Measurements from ENCODE around the gene DDX47.
A peak's percentile ranks its signal among the peaks of the same experiment; 100 is the strongest.

The DDX47 gene

DNA sequence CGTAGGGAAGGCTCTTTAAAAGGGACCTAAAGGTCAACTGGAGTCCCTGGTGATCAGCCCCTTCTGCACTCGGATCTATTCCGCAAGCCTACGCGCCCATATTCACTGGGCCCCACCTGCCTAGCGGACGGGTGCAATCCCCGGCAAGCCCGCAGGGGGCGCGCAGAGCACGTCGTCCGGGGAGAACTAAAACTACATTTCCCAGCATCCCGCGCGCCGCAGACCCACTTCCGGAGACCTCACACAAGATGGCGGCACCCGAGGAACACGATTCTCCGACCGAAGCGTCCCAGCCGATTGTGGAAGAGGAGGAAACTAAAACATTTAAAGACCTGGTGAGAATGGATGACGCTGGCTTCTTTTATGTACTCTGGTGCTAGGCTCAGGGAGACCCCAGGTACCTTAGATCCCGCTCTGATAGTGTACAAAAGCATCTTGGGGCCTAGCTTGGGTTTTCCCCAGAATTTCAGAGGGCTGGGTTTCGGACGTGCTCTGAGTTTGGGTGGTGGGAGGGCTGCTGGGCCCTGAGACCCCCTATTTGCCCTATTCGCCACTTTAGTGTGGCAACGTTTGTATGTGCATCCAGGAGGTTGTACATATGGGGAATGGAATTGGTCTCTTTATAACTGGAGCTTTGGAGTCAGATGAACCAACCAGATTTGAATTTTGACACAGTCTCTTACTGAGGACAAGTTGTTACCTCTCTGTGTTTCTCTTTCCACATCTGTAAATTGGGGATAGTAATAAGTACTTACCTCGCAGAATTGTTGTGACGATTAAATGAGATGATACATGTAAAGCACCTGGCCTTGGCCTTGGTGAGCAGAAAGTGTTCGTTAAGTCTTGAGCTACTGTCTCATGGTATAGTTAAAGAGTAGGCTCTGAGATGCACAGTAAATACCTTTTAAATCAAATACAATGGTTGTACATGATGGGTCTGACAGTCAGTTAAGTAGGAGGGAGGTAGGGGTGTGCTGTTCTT, at the start of gene DDX47:
Gene DDX47, plus strand, starts transcription at position 227 of the 982 bp plus-strand sequence. Its CDS starts 22 bp downstream, at position 249.
- DNase-seq (ENCODE audit: low read depth, low spot score) = peak; percentile 95

DNA sequence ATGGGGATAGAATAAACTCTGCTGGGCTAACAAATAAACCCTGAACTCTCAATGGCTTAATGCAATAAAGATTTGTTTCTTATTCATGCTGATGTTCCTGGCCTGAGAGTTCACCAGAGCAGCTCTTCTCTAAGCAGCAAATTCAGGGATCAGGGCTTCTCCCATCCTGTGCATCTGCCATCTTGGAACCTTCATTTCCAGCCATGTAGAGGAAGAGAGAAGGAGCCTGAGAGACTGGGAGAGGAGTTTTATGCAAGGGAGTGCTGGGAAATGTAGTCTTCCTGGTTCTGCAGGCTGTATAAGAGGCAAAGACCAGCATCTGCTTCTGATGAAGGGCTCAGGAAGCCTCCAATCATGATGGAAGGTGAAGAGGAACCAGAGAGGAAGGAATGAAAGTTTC, 48.3 kb upstream of the DDX47 start:
- no peak for DNase-seq (ENCODE audit: low read depth, low spot score)

DNA sequence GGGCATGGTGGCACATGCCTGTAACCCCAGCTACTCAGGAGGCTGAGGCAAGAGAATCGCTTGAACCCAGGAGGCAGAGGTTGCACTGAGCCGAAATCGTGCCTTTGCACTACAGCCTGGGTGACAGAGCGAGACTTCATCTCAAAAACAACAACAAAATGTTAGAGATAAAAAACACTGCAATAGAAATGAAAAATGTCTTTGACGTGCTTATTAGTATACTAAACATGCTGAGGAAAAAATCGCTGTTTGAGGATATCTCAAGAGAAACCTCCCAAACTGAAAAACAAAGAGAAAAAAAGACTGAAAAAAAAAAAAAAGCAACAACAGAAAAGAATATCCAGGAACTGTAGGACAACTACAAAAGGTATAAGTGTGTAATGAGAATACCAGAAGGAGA, 42.9 kb upstream of the DDX47 start:
- no peak for DNase-seq (ENCODE audit: low read depth, low spot score)

DNA sequence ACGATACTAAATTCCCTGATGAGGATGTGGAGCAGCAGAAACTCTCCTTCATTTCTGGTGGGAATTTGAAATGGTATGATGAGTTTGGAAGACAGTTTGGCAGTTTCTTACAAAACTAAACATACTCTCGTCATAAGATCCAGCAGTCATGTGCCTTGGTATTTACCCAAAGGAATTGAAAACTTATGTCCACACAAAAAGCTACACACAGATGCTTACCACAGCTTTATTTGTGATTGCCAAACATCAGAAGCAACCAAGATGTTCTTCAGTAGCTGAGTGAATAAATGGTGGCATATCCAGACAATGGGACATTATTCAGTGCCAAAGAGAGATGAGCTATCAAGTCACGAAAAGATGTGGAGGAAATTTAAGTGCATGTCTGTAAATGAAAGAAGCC, 38.4 kb upstream of the DDX47 start:
- no peak for DNase-seq (ENCODE audit: low read depth, low spot score)

DNA sequence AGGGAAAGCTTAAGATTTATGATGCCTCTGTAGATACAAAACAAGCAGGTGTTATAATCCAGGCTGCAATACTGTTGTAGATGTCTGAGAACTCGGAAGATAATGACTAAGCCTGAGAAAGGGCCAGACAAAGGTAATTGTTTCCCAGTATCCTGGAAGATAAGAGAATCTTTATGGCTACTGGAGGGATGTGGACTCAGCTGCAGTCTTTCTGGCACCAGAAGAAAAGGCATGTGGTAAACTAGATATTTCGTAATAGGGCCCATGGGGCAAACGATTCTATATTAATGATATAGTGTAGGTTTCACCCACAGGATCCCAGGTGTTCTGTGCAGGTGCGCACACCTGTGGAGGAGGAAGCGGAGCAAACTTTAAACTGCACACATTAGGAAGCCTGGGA, 36.9 kb upstream of the DDX47 start:
- no peak for DNase-seq (ENCODE audit: low read depth, low spot score)

DNA sequence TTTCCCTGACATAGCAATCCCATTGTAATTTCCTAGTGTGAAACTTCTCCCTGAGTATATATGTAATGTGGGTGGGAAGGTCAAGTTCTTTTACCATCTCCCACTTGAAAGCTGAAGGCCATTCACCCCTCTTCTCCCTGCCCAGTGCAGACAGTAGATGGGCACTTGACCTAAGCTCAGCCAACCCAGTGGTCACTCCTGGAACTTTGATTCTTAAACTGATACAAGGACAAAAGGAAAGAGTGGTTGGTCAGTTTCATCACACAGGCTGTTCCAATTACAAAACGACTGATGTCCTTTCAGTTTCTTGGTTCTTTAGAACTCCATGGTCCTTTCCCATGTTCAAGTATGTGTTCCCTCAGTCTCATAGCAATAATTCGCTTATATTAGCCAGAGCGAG, 36.1 kb upstream of the DDX47 start:
- DNase-seq (ENCODE audit: low read depth, low spot score) = no peak

DNA sequence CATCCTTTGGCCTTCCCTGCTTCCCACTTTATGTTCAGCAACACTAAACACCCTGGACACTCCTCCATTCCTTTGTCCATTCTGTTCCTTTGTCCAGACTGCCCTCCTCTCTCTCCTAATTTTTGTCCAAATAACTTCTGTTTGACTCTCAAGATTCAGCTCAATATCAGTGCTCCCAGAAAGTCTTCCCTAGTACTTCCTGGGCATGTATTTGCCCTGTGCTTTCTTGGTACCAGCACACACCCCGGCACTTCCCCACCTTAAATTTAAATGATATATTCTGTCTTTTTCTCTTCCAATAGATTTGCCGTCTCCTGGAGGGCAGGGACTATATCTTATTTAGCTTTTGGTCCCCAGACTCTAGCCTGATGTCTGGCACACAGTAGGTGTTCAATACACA, 34.1 kb upstream of the DDX47 start:
- no peak for DNase-seq (ENCODE audit: low read depth, low spot score)

DNA sequence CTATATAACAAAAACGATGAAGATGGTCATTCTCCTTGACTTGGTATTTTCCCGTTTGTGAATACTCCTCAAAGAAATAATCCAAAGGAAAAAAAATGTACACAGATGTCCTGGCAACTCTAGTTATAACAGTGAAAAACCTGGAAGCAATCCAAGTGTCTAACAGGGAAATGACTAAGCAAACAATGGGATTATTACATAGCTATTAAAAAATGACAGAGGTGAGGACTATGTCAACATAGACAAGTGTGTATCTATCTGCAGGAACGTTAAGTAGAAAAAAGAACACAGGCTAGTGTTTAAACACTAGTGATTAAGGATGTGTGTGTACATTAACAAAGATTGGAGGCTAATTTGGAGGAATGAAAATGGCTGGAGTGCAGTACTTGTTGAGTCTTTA, 33.6 kb upstream of the DDX47 start:
- DNase-seq (ENCODE audit: low read depth, low spot score) = no peak

DNA sequence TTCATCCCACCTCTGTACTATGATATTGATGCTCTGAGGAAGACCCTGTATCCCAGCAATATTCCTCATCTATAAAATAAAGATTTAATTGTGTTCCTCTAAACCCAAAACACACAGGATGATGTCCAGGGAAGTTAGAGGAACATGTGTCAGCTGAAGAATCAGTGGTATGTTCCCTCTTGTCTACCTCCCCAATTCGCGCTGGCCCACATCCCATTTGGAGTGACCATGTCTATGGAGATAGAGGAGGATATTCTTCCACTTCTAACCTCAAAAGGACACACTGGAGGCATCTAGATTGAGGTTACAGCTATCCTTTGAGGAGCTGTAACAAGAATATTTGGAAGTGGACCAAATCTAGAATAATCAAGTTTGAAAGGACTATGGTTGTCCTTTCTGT, 29.0 kb upstream of the DDX47 start:
- no peak for DNase-seq (ENCODE audit: low read depth, low spot score)

DNA sequence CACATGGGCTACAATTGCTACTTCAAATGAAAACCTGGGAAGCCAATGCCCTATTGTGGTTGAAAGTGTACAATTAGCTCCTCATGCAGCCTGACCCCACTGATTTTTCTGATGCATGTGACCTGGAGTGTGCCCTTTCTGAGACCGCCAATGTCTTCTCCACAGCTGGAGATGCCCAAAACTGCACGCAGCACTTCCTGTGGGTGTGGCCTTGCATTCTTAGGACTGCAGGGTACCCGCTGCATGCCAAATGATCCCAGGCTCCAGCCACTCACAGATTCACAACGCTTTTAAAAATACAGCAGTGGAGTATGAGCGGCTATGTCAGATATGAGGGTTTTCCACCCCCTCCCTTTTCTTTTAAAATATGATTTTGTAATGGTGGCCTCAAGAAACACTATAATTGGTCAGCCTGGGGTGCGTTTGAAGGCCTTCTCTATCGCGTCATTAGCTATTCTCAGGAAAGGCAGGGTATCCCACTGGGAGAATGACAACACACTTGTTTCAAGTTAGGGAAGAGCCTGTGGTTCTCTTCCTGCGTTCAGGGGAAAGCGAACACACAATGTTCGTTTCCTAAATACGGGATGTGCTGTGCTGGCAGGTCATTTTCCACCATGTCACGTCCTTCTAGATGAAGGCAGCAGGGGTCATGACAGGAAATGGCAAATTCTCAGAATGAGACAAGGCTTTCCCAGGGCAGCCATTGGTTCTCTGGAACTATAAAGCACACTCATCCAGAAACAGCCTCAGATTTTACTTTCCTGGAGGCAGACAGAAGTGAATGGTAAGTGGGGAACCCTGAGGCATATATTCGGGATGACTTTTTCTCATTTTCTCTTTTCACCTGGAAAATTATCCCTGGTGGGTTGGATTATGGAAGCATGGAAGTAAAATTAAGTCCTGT, 28.0 kb upstream of the DDX47 start, which contains the start of gene APOLD1:
Gene APOLD1, plus strand, starts transcription at position 749 of the 904 bp plus-strand sequence. Its CDS starts 33 bp downstream, at position 782.
- no peak for DNase-seq (ENCODE audit: low read depth, low spot score)

DNA sequence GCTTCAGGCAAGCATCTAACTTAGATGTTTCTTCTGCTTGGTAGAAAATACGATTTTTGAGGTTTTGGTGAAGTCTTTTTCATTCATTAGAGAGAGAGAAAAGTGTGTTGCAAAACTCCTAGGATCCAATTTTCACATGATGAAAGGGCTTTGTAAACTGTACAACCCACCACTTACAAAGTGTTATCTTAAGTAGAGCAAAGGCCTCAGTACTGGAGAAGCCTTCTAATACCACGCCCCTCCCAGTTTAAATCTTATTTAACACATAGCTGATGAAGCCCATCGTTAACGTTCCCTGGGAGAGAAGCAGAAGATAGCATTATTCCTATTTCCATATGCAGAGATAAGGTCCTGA, 26.8 kb upstream of the DDX47 start:
- DNase-seq (ENCODE audit: low read depth, low spot score) = no peak

DNA sequence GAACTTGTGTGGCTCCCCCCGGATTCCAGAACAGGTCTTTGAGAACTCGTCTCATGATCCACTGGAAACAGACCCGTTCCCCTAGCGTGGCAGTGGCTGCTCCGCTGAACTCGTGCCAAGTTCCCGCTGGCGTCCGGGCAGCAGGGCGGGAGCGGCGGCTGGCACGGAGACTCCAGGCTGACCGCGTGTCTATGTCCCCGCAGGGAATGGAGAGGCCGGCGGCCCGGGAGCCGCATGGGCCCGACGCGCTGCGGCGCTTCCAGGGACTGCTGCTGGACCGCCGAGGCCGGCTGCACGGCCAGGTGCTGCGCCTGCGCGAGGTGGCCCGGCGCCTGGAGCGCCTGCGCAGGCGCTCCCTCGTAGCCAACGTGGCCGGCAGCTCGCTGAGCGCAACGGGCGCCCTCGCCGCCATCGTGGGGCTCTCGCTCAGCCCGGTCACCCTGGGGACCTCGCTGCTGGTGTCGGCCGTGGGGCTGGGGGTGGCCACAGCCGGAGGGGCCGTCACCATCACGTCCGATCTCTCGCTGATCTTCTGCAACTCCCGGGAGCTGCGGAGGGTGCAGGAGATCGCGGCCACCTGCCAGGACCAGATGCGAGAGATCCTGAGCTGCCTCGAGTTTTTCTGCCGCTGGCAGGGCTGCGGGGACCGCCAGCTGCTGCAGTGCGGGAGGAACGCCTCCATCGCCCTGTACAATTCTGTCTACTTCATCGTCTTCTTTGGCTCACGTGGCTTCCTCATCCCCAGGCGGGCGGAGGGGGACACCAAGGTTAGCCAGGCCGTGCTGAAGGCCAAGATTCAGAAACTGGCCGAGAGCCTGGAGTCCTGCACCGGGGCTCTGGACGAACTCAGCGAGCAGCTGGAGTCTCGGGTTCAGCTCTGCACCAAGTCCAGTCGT, 26.2 kb upstream of the DDX47 start:
- peak; percentile 41 for DNase-seq (ENCODE audit: low read depth, low spot score)

DNA sequence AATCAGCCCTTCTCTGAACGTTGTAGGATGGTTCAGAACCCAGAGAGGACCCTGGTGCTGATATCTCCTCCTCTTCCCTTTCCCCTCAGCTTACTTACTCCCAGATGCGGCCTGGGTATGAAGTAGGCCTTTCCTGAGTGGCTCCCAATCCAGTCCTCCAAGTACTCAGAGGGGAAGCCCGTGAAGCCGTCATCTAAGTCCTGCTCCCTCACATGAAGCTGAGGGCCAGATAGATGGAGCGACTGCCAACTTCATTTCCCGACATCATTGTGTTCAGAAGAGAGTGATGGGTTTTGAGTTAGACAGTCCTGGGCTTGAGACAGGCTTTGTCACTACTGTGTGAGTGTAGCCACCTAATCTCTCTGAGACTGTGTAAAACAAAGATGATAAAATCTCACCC, 25.0 kb upstream of the DDX47 start:
- DNase-seq (ENCODE audit: low read depth, low spot score) = no peak

DNA sequence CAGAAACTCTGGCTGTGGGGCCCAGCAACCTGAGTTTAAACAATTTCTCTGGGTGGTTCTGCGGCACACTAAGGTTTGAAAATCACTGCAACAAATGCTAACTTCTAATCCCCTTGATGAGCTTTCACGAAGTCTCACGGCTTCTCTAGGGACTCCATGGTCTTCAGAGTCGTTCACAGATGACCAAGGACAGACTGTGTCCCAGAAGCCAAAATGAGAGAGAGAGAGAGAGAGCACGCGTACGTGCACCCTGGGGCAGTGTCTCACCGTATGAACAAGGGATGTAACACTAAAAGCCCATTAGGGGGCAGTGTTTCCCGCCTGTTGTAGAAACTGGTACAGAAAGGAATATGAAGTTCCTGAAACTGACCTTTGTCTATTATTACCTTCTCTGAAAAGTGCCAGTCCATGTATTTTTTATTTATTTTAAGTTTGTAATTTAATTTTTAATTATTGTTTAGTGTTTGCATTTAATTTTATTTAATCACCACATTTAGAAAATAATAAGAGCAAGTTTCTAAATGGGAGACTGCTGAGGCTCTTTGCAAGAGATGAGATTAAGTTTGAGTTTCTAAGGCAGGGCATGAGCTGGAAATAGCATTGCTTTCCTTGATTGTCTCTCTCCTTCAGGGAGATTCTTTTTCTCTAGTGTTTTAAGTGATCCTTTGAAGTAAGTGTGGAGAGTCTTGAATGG, 24.3 kb upstream of the DDX47 start:
- peak; percentile 15 for DNase-seq (ENCODE audit: low read depth, low spot score)

DNA sequence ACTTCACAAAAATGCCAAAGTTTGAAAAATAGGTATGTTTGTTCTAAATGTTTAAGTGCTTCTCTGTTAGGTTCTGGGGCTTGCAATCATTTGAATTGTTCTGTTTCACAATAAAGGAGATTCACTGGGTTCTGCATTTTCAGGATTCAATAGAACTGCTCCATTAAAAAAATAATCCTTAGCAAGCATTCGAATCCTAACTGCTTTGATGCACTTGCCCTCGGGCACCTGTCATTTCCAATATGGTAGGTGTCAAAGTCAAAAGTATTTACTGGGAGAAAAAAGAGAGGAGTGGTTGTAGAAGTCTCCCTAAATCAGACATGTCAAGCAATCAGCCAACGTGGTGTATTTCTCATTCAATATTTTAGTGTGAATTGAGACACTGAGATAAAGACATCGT, 22.2 kb upstream of the DDX47 start:
- DNase-seq (ENCODE audit: low read depth, low spot score) = no peak

DNA sequence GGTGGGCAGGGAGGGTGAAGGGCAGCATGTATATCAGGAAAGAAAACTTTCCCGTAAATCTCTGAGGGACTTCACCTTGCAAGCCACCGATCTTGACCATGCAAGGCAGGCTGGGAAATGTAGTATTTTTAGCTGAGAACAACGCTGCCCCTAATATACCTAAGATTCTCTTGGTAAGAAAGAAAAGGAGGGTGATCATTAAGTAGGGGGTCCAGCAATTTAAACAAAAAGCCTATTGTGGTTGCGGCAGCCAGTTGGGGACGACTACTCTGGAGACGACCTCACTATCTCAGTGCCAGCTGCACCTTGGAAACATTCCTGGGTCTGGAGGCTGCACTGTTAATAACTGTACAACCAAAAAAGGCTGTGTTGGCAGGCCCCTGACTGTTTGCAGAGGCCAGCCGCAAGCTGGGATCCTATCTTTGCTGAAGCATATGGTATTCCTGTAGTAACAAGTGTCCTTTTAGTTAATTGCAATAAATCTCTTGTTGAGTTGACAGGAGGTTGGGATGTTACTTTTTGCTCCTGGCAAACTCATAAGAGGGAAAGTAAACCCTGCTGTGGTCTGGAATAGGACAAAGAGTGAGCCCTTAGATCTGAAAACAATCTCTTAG, 21.3 kb upstream of the DDX47 start:
- DNase-seq (ENCODE audit: low read depth, low spot score) = no peak

DNA sequence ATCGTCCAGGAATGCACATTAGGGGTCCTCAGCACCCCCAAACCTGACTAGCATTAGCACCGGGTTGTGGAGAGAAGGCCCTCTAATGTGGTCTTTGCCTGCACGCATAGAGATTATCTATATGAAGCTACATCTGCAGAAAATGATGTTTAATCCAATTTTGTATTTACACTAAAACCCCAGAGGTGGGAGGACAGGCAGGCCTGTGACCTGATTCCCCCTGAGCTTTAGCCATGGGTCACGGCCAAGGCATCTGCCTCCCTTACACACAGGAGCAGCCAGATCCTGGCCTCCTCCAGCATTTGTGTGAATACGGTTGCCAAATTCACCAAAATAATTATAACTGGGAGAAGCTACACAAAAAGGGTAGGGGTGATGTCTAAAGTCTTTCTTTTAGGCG, 20.7 kb upstream of the DDX47 start:
- no peak for DNase-seq (ENCODE audit: low read depth, low spot score)

DNA sequence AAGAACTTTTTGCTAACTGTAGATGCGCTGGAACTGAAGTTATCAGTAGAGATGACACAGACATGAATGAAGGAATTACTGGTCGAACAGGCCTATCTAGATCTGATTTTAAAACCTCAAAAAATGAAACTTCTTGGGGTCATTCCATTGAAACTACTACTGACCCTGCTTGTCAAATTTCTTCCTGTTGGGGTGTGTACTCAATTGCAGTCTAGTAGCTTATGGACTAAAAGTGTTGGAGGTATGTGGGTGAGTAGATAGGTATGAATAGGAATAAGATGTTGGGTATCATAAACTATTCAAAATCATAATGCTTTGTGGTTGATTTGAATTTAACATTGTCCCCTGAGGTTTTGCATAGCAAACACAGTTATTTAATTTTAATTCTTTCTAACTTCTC, 18.5 kb upstream of the DDX47 start:
- no peak for DNase-seq (ENCODE audit: low read depth, low spot score)

DNA sequence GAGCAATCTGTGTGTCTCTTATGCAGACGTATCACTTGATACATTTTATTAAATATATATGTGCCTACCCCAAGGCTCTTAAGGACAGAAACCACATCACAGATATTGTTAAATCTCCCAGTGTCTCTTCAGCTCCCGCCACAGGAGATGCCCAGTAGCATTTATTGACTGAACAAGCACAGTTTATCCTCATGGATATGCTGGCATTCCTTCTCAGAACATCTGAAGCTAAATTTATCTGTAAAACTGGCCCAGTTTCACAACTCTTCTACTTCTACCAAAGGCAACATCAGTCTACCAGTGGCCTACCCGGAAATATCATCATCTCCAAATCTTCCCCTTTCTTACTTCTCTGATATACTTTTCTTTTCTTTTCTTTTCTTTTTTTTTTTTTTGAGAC, 17.0 kb upstream of the DDX47 start:
- DNase-seq (ENCODE audit: low read depth, low spot score) = no peak

Data from activated naive CD8-positive, alpha-beta T cell treated with anti-CD3 and anti-CD28 coated beads, Interleukin-2, amount 50 U/mL, for 16 hours (primary cell).